Neuron (in vitro differentiated cells): ENCODE results near the gene KCNJ18.
"Not testable (repeated sequence)": the region's sequence is repeated elsewhere in the genome, so short reads cannot be mapped to it uniquely, and the experiment has no call there.

Experiments
- H2AFZ ChIP-seq: one replicate; pipeline ENCODE4 v1.6.1; 2013; ENCODE audit warnings: low read depth, mild to moderate bottlenecking, inconsistent platforms, low read length, moderate library complexity
- H3K27me3 ChIP-seq: one replicate; pipeline ENCODE4 v1.6.1; 2013; ENCODE audit warnings: low read length; ENCODE audit not compliant: insufficient read depth
- H3K36me3 ChIP-seq: one replicate; pipeline ENCODE4 v1.6.1; 2013; ENCODE audit warnings: low read length; ENCODE audit not compliant: insufficient read depth
- H3K4me1 ChIP-seq: one replicate; pipeline ENCODE4 v1.6.1; 2013; ENCODE audit warnings: low read length; ENCODE audit not compliant: insufficient read depth
- H3K4me3 ChIP-seq: 2 replicates; pipeline ENCODE4 v1.5.1; 2013; ENCODE audit warnings: mild to moderate bottlenecking, low read length, moderate library complexity
- H3K9me3 ChIP-seq: one replicate; pipeline ENCODE4 v1.6.1; 2013; ENCODE audit warnings: low read length

KCNJ18 gene

DNA sequence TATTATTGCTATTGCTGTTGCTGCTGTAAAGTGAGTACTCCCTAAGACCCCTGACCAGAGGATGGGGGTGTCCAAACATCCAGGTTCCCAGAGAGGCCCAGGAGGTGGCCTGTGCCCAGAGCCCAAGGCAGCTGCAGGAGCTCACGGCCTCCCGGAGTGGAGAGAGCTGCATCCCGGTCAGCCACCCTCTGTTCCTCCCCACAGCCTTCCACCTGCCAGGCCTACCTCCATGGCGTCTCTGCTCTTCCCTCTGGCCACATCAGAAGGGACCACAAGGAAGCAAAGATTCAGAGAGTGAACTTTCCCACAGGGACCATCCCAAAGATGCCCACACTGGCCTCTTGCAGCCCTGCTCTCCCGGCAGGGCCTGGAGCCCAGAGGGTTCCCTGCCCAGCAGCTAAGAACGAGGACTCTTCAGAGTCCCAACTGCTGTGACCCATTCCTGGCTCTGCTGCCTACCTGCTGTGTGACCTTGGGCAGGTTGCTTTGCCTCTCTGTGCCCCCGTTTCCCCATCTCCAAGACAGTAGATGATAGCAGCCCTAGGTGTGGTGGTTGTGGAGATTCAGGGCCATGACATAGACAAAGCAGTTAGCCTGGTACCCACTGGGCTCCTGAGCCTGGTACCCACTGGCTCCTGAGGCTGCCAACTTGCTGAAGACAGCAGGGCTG, 53.2 kb downstream of the KCNJ18 start:
- not testable (repeated sequence) for H3K36me3 ChIP-seq, H3K27me3 ChIP-seq, H2AFZ ChIP-seq, H3K4me1 ChIP-seq, H3K4me3 ChIP-seq, H3K9me3 ChIP-seq

DNA sequence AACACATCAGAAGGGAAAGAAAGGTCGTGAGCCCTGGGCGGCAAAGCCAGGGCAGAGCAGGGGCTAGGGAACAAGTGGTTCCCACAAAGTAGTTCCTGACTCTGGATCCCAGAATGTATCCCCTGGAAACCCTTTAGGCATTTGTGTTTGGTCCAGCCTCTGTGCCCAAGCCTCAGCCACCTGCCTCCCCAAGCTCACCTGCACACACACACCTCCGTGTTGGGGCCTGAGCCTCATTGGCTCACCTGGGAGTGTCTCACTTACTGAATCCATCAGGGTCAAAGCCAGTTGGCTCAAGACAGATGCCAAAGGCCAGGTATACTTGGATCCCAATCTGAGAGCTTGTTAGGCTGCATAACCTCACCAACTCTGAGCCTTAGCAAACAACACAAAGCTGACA, 54.1 kb downstream of the KCNJ18 start:
- H3K9me3 ChIP-seq, H3K27me3 ChIP-seq, H2AFZ ChIP-seq, H3K4me1 ChIP-seq, H3K36me3 ChIP-seq, H3K4me3 ChIP-seq: not testable (repeated sequence)

DNA sequence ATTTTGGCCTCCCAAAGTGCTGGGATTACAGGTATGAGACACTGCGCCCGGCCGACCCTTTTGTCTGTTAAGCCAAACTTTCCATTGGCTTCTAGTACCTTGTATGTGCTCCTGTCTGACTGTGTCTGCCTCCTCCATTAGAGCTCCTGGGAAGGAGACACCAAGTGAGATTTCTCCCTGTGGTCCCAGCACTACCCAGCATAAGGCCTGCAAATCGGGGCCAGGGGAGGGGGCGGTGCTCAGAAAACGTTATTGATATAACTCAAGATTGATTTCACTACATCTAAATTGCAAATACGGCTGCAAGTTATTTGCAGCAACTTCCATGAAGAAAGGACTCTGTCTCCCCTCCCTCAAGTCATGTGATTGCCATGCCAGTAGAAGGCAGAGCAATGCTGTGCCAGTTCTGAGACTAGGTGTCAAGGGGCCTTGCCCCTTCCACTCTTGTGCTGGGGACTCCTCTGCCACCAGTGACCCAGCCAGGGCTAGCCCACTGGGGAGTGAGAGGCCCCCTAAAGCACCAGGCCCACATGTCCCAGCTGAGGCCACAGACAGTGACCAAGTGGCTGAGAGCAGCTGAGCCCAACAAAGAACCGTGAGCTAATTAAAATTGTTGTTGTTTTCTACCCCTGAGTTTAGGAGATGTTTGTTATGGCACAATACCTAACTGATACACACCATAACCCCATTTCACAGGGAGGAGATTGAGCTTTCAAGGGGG, 55.0 kb downstream of the KCNJ18 start:
- H3K27me3 ChIP-seq, H3K4me1 ChIP-seq, H3K9me3 ChIP-seq: not testable (repeated sequence)

GRCh38 chr17:21748686-21749085, 56.4 kb downstream of the KCNJ18 start:
- H3K4me3 ChIP-seq, H3K4me1 ChIP-seq, H2AFZ ChIP-seq, H3K27me3 ChIP-seq, H3K9me3 ChIP-seq, H3K36me3 ChIP-seq: not testable (repeated sequence)

More for the DNA sequence above, 55.0 kb downstream of the KCNJ18 start:
- not testable (repeated sequence) for H2AFZ ChIP-seq, H3K36me3 ChIP-seq, H3K4me3 ChIP-seq

DNA sequence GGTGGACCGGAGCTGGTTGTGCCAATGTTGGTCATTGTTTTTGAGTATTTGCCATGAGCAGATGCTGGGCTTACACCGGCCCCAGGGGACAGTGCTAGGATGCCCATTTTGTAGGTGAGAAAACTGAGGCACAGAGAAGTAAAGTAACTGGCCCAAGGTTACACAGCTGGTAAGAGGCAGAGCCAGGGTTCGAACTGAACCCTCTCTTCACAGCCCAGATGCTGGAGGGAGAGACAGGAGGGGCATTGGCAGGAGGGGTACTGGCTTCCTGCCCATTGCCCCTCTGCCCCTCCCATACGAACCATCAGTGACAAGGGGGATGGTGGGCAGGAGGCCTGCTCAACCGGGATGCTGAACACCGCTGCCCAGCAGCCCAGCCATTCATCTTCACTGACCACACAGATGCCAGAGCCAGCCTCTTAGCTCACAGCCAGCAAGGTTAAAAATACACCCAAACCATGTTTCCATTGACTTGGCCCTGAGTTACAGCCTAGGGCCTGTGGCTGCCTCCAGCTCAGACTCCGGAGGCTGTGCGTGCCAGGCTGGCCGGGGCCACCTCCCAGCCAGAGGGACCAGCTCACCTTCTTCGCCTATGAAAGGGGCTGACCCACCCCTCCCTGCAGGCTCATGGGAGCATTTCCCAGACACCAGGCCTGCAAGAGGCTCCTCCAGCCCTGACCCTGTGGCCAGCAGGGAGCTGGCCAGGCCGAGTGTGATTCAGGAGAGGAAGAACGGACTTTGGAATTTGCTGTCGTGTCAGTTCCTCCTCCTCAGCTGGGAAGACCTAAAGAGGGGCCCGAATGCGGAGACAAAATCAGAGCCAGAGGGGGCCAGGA, 57.6 kb downstream of the KCNJ18 start:
- not testable (repeated sequence) for H3K9me3 ChIP-seq, H3K4me3 ChIP-seq

DNA sequence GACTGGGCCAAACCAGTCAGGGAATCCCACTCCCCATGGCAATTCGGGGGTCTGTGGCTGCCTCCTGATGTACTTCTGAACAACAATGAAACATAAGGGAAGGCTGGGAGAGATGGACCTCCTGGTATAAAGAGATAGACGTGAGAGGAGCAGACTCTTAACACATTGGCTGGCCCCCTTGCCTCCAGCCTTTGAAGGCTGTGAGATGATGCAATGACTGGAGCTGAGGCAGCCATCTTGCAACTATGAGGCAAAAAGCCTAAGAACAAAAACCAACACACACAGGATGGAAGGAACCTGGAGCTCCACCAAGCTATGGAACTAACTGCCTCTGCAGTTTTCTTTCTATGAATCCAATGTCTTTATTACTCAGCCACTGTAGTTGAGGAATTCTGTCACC, 58.8 kb downstream of the KCNJ18 start:
- H2AFZ ChIP-seq, H3K4me1 ChIP-seq, H3K27me3 ChIP-seq, H3K36me3 ChIP-seq, H3K4me3 ChIP-seq, H3K9me3 ChIP-seq: not testable (repeated sequence)

More for the DNA sequence above, 57.6 kb downstream of the KCNJ18 start:
- H3K36me3 ChIP-seq, H3K4me1 ChIP-seq, H2AFZ ChIP-seq, H3K27me3 ChIP-seq: not testable (repeated sequence)
